WTC11 (cell line): ENCODE data around the gene MFSD2A. TPM values are rescaled to one million over a fixed set of nuclear protein-coding genes. Genes with fewer than 3 reads are reported as not detected.

Source experiments
- ATAC-seq: fragments of 200-7000 bp; cut with Tn5 transposase; 2 replicates; pipeline ENCODE4 v1.10.0; 2021; ENCODE audit warnings: mild to moderate bottlenecking, moderate library complexity
- CTCF ChIA-PET: fragments of 300-600 bp; sonication (Branson Sonifier 250); formaldehyde crosslinking; loops from one replicate; lab custom pipeline; 2021; ENCODE audit warnings: antibody characterized with exemption; lab: Charles Lee
- POLR2A ChIA-PET: fragments of 350-600 bp; sonication (Branson Sonifier 250); formaldehyde crosslinking; loops from one replicate; lab custom pipeline; 2021; ENCODE audit warnings: antibody characterized with exemption; lab: Charles Lee
- DNase-seq: peaks from one replicate; pipeline ENCODE4 v3.0.0; 2021; ENCODE audit warnings: low spot score
- H3K27ac Mint-ChIP-seq: 2 replicates; pipeline ENCODE4 v1.8.0; 2021; ENCODE audit warnings: mixed read lengths
- H3K27me3 Mint-ChIP-seq: 2 replicates; pipeline ENCODE4 v1.8.0; 2021; ENCODE audit warnings: low read depth, mild to moderate bottlenecking, moderate library complexity, mixed read lengths
- H3K36me3 Mint-ChIP-seq: 2 replicates; pipeline ENCODE4 v1.8.0; 2021; ENCODE audit warnings: mixed read lengths
- H3K4me1 Mint-ChIP-seq: 2 replicates; pipeline ENCODE4 v1.8.0; 2022; ENCODE audit warnings: mixed read lengths
- H3K4me3 Mint-ChIP-seq: 2 replicates; pipeline ENCODE4 v1.8.0; 2021; ENCODE audit warnings: mild to moderate bottlenecking, moderate library complexity, mixed read lengths
- H3K9me3 Mint-ChIP-seq: 2 replicates; pipeline ENCODE4 v1.8.0; 2021; ENCODE audit warnings: mixed read lengths
- AFF4 ChIP-seq: sonication (generic); formaldehyde crosslinking; IDR thresholded peaks from 2 replicates; pipeline ENCODE4 v1.8.1; 2023; ENCODE audit warnings: mild to moderate bottlenecking, missing genetic modification reagents, borderline replicate concordance
- CDX4 ChIP-seq: fragments of 250-450 bp; sonication (Bioruptor Pico); IDR thresholded peaks from 2 replicates; pipeline ENCODE4 v1.9.0; 2021; ENCODE audit warnings: moderate library complexity, mild to moderate bottlenecking, inconsistent platforms, borderline replicate concordance
- ERG ChIP-seq: fragments of 250-450 bp; sonication (Bioruptor Pico); IDR thresholded peaks from 2 replicates; pipeline ENCODE4 v1.8.0; 2021; ENCODE audit warnings: mild to moderate bottlenecking
- FOXP1 ChIP-seq: sonication (generic); formaldehyde crosslinking; IDR thresholded peaks from 2 replicates; pipeline ENCODE4 v1.8.0; 2022; ENCODE audit warnings: missing genetic modification reagents, mild to moderate bottlenecking, moderate library complexity, borderline replicate concordance
- HMGA2 ChIP-seq: fragments of 250-450 bp; sonication (Bioruptor Pico); IDR thresholded peaks from 2 replicates; pipeline ENCODE4 v1.4.0; 2021; ENCODE audit warnings: mild to moderate bottlenecking, moderate library complexity
- IRF2 ChIP-seq: sonication (generic); formaldehyde crosslinking; IDR thresholded peaks from 2 replicates; pipeline ENCODE4 v1.8.0; 2022; ENCODE audit warnings: low read depth, missing genetic modification reagents, borderline replicate concordance
- JAZF1 ChIP-seq: fragments of 250-450 bp; sonication (Bioruptor Pico); IDR thresholded peaks from 2 replicates; pipeline ENCODE4 v1.9.0; 2021; ENCODE audit warnings: moderate library complexity, mild to moderate bottlenecking, inconsistent platforms
- NR2C2 ChIP-seq: sonication (generic); formaldehyde crosslinking; IDR thresholded peaks from 2 replicates; pipeline ENCODE4 v1.8.0; 2022; ENCODE audit warnings: mild to moderate bottlenecking, missing genetic modification reagents
- NR3C1 ChIP-seq: sonication (generic); formaldehyde crosslinking; conservative IDR thresholded peaks from 2 replicates; pipeline ENCODE4 v1.8.1; 2023; ENCODE audit warnings: low read depth, mild to moderate bottlenecking, missing genetic modification reagents
- PRDM15 ChIP-seq: sonication (generic); formaldehyde crosslinking; IDR thresholded peaks from 2 replicates; pipeline ENCODE4 v1.8.0; 2022; ENCODE audit warnings: missing genetic modification reagents
- SMAD3 ChIP-seq: sonication (generic); formaldehyde crosslinking; IDR thresholded peaks from 2 replicates; pipeline ENCODE4 v1.8.0; 2022; ENCODE audit warnings: missing genetic modification reagents, mild to moderate bottlenecking, borderline replicate concordance
- SOX15 ChIP-seq: fragments of 250-450 bp; sonication (Bioruptor Pico); IDR thresholded peaks from 2 replicates; pipeline ENCODE4 v1.9.0; 2021; ENCODE audit warnings: mild to moderate bottlenecking
- SP1 ChIP-seq: sonication (generic); formaldehyde crosslinking; conservative IDR thresholded peaks from 2 replicates; pipeline ENCODE4 v1.8.1; 2022; ENCODE audit warnings: missing genetic modification reagents
- STAT6 ChIP-seq: sonication (generic); formaldehyde crosslinking; conservative IDR thresholded peaks from 2 replicates; pipeline ENCODE4 v1.8.1; 2023; ENCODE audit warnings: mild to moderate bottlenecking, low read depth, missing genetic modification reagents, moderate library complexity
- ZBTB43 ChIP-seq: sonication (generic); formaldehyde crosslinking; IDR thresholded peaks from 2 replicates; pipeline ENCODE4 v1.8.1; 2023; ENCODE audit warnings: mild to moderate bottlenecking, missing genetic modification reagents
- ZNF138 ChIP-seq: sonication (generic); formaldehyde crosslinking; conservative IDR thresholded peaks from 2 replicates; pipeline ENCODE4 v1.8.1; 2022; ENCODE audit warnings: mild to moderate bottlenecking, moderate library complexity, missing genetic modification reagents
- ZNF232 ChIP-seq: sonication (generic); formaldehyde crosslinking; IDR thresholded peaks from 2 replicates; pipeline ENCODE4 v1.8.0; 2022; ENCODE audit warnings: mild to moderate bottlenecking, missing genetic modification reagents
- ZNF512 ChIP-seq: sonication (generic); formaldehyde crosslinking; IDR thresholded peaks from 2 replicates; pipeline ENCODE4 v1.8.1; 2022; ENCODE audit warnings: missing genetic modification reagents, borderline replicate concordance
- total RNA-seq: library from RNA; stranded (reverse); gene quantifications from 3 replicates; pipeline ENCODE4 v1.2.3, GENCODE V29; 2021

Gene MFSD2A
- total RNA-seq, 1 experiment from 2014 or later = 14.0 TPM

GRCh38 chr1:39908534-39908933 lies 46.4 kb upstream of the MFSD2A start:
- Mint-ChIP-seq H3K4me3 (no peak overlapping the region), H3K9me3 (peaks cover 27% of the 10 kb centered on the region), H3K27me3 (peaks cover 32% of the 10 kb centered on the region), H3K4me1 (no peaks in the 10 kb centered on the region), H3K36me3 (peaks cover 19% of the 10 kb centered on the region), H3K27ac (no peak overlapping the region)
- ChIA-PET CTCF (interaction anchor here (0.8 kb wide), 1 partner anchor 65 kb away, joined by 5 read pairs; no protein-coding TSS in a partner anchor), POLR2A (no interaction called here)
- ATAC-seq = no peak
- TF ChIP-seq ZBTB43 (CRISPR knock-in tag) (no peak), ZNF138 (CRISPR knock-in tag) (no peak), ZNF512 (no peak), IRF2 (no peak), SOX15 (CRISPR knock-in tag) (no peak), SP1 (CRISPR knock-in tag) (no peak), ZNF232 (no peak), ERG (CRISPR knock-in tag) (no peak), FOXP1 (CRISPR knock-in tag) (no peak)
- DNase-seq = no peak

- H3K9me3 Mint-ChIP-seq = peaks cover 27% of the 10 kb centered on the region
- ChIA-PET POLR2A (no interaction called here), CTCF (interaction anchor here (1.0 to 2.4 kb wide), 4 partner anchors 8 to 88 kb away, joined by 3 to 14 read pairs (median 4); partner anchors contain the start of gene MYCL)
- H3K4me1 Mint-ChIP-seq = no peaks in the 10 kb centered on the region
- no peak for DNase-seq
- H3K4me3 Mint-ChIP-seq = no peak overlapping the region
- H3K27ac Mint-ChIP-seq = no peak overlapping the region
- peaks cover 18% of the 10 kb centered on the region for H3K27me3 Mint-ChIP-seq
- ATAC-seq = no peak
- H3K36me3 Mint-ChIP-seq = peaks cover 19% of the 10 kb centered on the region
- TF ChIP-seq SMAD3 (CRISPR knock-in tag) = no peak
- TF ChIP-seq NR2C2 (CRISPR knock-in tag) = no peak
- TF ChIP-seq JAZF1 (CRISPR knock-in tag) = no peak
- no peak for TF ChIP-seq CDX4 (CRISPR knock-in tag)
- TF ChIP-seq HMGA2 (CRISPR knock-in tag) = no peak
- TF ChIP-seq STAT6 (CRISPR knock-in tag) = no peak
- no peak for TF ChIP-seq NR3C1 (CRISPR knock-in tag)
- TF ChIP-seq AFF4 (CRISPR knock-in tag) = no peak
- no peak for TF ChIP-seq PRDM15
Observed at GRCh38 chr1:39910263-39910662, 44.7 kb upstream of the MFSD2A start.
